BJ (cell line): ENCODE data around the gene POLR3GL. TPM values are rescaled to one million over a fixed set of nuclear protein-coding genes. Genes with fewer than 3 reads are reported as not detected.

Experiments
- CTCF ChIA-PET: fragments of 350-600 bp; formaldehyde crosslinking; extraction: SDS; loops from one replicate; lab custom pipeline; 2021; ENCODE audit warnings: antibody characterized with exemption, inconsistent platforms; lab: Yijun Ruan, JAX
- POLR2A ChIA-PET: fragments of 300-600 bp; sonication (Branson Sonifier 250); formaldehyde crosslinking; extraction: SDS; loops from one replicate; lab custom pipeline; 2021; ENCODE audit warnings: antibody characterized with exemption; lab: Charles Lee
- DNase-seq: peaks from one replicate; pipeline ENCODE4 v3.0.0-alpha.2; 2011; ENCODE audit warnings: low read depth
- H3K27me3 ChIP-seq: 2 replicates; pipeline ENCODE4 v1.6.0; 2011; ENCODE audit warnings: low read length; ENCODE audit not compliant: control insufficient read depth, insufficient read depth
- H3K36me3 ChIP-seq: 2 replicates; pipeline ENCODE4 v1.5.1; 2011; ENCODE audit warnings: low read length; ENCODE audit not compliant: control insufficient read depth, insufficient read depth
- H3K4me3 ChIP-seq: 2 replicates; pipeline ENCODE4 v1.5.1; 2011; ENCODE audit warnings: low read depth, mild to moderate bottlenecking, control low read depth, low read length
- polyA minus RNA-seq: library from RNA; depleted of rRNA, polyadenylated mRNA; stranded (reverse); fragments of >200 nt; gene quantifications from 2 replicates; pipeline ENCODE4 v1.2.3, GENCODE V29; 2011; rRNA and poly(A)+ RNA removed
- polyA plus RNA-seq: library from polyadenylated mRNA; depleted of rRNA; stranded (reverse); fragments of >200 nt; gene quantifications from 2 replicates; pipeline ENCODE4 v1.2.3, GENCODE V29; 2011; rRNA removed
- TF ChIP-seq, protein P1 (sequence below): IDR thresholded peaks from 2 replicates; pipeline ENCODE4 v1.5.1; 2011; ENCODE audit warnings: low read depth, mild to moderate bottlenecking, control low read depth, inconsistent platforms, low read length, moderate library complexity; ENCODE audit not compliant: insufficient read depth

The POLR3GL gene, protein sequence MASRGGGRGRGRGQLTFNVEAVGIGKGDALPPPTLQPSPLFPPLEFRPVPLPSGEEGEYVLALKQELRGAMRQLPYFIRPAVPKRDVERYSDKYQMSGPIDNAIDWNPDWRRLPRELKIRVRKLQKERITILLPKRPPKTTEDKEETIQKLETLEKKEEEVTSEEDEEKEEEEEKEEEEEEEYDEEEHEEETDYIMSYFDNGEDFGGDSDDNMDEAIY
- polyA plus RNA-seq = 13.2 and 19.2 TPM in 2 replicates
- polyA minus RNA-seq = 6.6 and 8.6 TPM in 2 replicates

DNA sequence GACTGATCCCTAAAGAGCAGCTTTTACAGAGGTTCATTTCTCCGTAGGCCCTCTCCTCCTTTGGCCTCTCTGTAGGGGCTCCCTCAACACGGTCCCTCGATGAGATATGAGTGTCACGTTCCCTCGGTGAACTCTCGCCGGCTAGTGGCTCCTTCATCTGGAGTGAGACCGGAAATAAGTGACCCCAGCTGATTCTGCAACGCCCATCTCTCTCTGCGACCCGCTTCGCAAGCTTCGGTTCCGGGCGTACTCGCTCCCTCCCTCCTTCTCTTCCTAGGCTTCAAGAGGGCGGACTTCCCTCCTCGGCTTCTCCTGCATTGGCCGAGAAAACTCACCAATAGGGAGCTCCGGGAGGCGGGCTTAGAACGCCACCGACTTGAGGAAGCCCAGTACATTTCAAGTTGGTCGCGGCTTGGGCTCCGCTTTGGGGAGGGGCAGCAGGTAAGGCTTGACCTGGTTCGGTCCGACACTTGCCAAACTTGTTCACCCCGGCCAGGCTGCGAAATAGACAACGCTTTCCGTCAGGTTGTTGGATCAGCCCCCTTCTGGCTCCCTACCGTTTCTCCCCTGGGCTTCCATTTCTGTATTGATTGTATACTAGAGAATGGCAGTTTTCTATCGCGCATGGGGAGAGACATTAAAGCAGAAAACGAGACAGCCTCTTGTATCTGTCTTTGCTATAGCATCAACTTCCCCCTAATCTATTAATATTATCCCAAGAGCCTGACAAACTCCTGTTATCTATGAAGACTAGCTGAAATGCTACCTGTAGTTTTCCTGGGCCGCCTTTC, at the start of gene POLR3GL, which contains the start of gene ANKRD34A:
TSS of gene POLR3GL (plus strand) at position 363 of the 791 bp plus-strand sequence. CDS start 10,176 bp downstream, outside the sequence.
TSS of gene ANKRD34A (minus strand) at position 248 of the 791 bp plus-strand sequence. CDS start 2,816 bp downstream, outside the sequence.
- ChIA-PET POLR2A (interaction anchor here (0.6 to 0.7 kb wide), 2 partner anchors 12 to 37 kb away, joined by 3 to 5 read pairs; partner anchors contain the start of gene RBM8A), CTCF (interaction anchor here (0.7 to 3.4 kb wide), 9 partner anchors 14 to 119 kb away, joined by 3 to 32 read pairs (median 7); partner anchors contain the start of genes NUDT17, PIAS3 and RBM8A)
- Histone ChIP-seq H3K36me3 (no peaks in the 10 kb centered on the region), H3K4me3 (peak within 1 kb of the TSS; percentile 76), H3K27me3 (no peaks in the 10 kb centered on the region)
- peak; percentile 92 for DNase-seq
- TF ChIP-seq, protein P1, sequence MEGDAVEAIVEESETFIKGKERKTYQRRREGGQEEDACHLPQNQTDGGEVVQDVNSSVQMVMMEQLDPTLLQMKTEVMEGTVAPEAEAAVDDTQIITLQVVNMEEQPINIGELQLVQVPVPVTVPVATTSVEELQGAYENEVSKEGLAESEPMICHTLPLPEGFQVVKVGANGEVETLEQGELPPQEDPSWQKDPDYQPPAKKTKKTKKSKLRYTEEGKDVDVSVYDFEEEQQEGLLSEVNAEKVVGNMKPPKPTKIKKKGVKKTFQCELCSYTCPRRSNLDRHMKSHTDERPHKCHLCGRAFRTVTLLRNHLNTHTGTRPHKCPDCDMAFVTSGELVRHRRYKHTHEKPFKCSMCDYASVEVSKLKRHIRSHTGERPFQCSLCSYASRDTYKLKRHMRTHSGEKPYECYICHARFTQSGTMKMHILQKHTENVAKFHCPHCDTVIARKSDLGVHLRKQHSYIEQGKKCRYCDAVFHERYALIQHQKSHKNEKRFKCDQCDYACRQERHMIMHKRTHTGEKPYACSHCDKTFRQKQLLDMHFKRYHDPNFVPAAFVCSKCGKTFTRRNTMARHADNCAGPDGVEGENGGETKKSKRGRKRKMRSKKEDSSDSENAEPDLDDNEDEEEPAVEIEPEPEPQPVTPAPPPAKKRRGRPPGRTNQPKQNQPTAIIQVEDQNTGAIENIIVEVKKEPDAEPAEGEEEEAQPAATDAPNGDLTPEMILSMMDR = no peak

DNA sequence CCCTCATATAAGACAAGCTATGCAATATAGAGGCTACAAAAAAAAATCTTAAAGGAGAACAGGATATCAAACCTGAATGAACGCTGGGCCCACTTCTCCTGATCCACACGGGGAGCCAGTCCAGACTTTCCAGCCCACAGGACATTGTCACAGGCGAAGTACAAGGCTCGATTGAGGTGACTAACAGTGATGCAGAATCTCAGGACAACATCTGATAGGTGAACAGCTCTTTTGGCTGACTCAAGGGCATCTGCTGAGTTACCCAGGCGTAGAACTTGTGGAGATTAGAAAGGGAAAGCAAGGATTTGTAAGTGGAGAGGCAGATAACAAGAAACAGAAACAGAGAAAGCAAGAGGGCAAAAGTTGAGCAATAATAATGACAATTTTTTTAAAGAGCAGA, 47.7 kb upstream of the POLR3GL start:
- no peak for DNase-seq
- TF ChIP-seq, protein P1 = no peak
- POLR2A ChIA-PET = no interaction called here

GRCh38 chr1:145917595-145917994, 46.9 kb upstream of the POLR3GL start:
- no peaks in the 10 kb centered on the region for H3K27me3 ChIP-seq
- peaks cover 2% of the 10 kb centered on the region for H3K36me3 ChIP-seq
- POLR2A ChIA-PET = no interaction called here
- CTCF ChIA-PET = interaction anchor here (1.1 to 4.4 kb wide), 2 partner anchors 25 to 72 kb away, joined by 3 to 23 read pairs; partner anchors contain the start of gene NUDT17
- H3K4me3 ChIP-seq = peak overlapping the region; percentile 61
- no peak for DNase-seq
- TF ChIP-seq, protein P1 = no peak

More for the DNA sequence above, 47.7 kb upstream of the POLR3GL start:
- no peaks in the 10 kb centered on the region for H3K27me3 ChIP-seq
- H3K4me3 ChIP-seq = no peak overlapping the region
- CTCF ChIA-PET = interaction anchor here (0.7 to 4.4 kb wide), 2 partner anchors 25 to 67 kb away, joined by 3 to 23 read pairs; no protein-coding TSS in a partner anchor
- peaks cover 2% of the 10 kb centered on the region for H3K36me3 ChIP-seq

GRCh38 chr1:145918144-145918991, 46.1 kb upstream of the POLR3GL start, which contains the start of gene PEX11B:
Gene PEX11B, minus strand, starts transcription at chr1:145918717. Its CDS starts 29 bp downstream, at chr1:145918688.
- ChIA-PET CTCF (interaction anchor here (1.1 to 4.4 kb wide), 3 partner anchors 8 to 73 kb away, joined by 3 to 23 read pairs (median 12); partner anchors contain the start of genes ITGA10 and NUDT17), POLR2A (interaction anchor here (0.6 to 0.7 kb wide), 2 partner anchors 9 to 60 kb away, joined by 3 to 5 read pairs; partner anchors contain the start of gene RBM8A)
- Histone ChIP-seq H3K4me3 (peak within 1 kb of the TSS; percentile 61), H3K27me3 (no peaks in the 10 kb centered on the region), H3K36me3 (peaks cover 4% of the 10 kb centered on the region)
- TF ChIP-seq, protein P1 = no peak
- peak; percentile 43 for DNase-seq
